ENCODE results near the gene CYP26C1. TPM values are rescaled to one million over a fixed set of nuclear protein-coding genes. Genes with fewer than 3 reads are reported as not detected.
A peak's percentile ranks its signal among the peaks of the same experiment; 100 is the strongest.

Gene CYP26C1
- total and polyA plus RNA-seq, 2 of the 13 experiments (the other 11 are each of a cell fraction or from before 2014, with no cell fraction given), result 0.02 TPM; not detected in 1

- CTCF ChIA-PET (ENCODE audit: low intra/inter-chr PET ratio, low total read pairs), result interaction anchor here (1.0 kb wide), 1 partner anchor 182 kb away, joined by 3 read pairs; no protein-coding TSS in a partner anchor
- H3K27me3 ChIP-seq (ENCODE audit: control insufficient read depth in 1 of 2, insufficient read depth in 2 of 2, low read length in 2 of 2), result no peaks in the 10 kb centered on the region
- TF ChIP-seq, protein P1, sequence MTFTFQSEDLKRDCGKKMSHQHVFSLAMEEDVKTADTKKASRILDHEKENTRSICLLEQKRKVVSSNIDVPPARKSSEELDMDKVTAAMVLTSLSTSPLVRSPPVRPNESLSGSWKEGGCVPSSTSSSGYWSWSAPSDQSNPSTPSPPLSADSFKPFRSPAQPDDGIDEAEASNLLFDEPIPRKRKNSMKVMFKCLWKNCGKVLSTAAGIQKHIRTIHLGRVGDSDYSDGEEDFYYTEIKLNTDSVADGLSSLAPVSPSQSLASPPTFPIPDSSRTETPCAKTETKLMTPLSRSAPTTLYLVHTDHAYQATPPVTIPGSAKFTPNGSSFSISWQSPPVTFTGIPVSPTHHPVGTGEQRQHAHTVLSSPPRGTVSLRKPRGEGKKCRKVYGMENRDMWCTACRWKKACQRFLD (CRISPR knock-in tag; IDR thresholded peaks at IDR 0.05; ENCODE audit: borderline replicate concordance), result no peak
- TF ChIP-seq DBP (CRISPR knock-in tag; IDR thresholded peaks at IDR 0.05; ENCODE audit: not compliant biosample characterization) (no peak), ZNF580 (CRISPR knock-in tag; IDR thresholded peaks at IDR 0.05; ENCODE audit: borderline replicate concordance, low read depth) (no peak), TMF1 (CRISPR knock-in tag; IDR thresholded peaks at IDR 0.05; ENCODE audit: low read depth) (no peak), ZNF770 (CRISPR knock-in tag; IDR thresholded peaks at IDR 0.05) (0 out of 2 replicates have a peak, but pooled peaks have one; percentile 42), HOXD1 (CRISPR knock-in tag; IDR thresholded peaks at IDR 0.05) (peak; percentile 73; the same call in 1 of the 2 replicates), NR0B2 (CRISPR knock-in tag; IDR thresholded peaks at IDR 0.05) (no peak), TBX2 (CRISPR knock-in tag; IDR thresholded peaks at IDR 0.05; ENCODE audit: borderline replicate concordance) (peak; percentile 74), ZNF33B (CRISPR knock-in tag; IDR thresholded peaks at IDR 0.05) (no peak), NFYB (CRISPR knock-in tag; IDR thresholded peaks at IDR 0.05) (no peak), ZNF841 (CRISPR knock-in tag; IDR thresholded peaks at IDR 0.05; ENCODE audit: borderline replicate concordance) (no peak), ZNF512 (CRISPR knock-in tag; IDR thresholded peaks at IDR 0.05) (no peak), GATAD2A (CRISPR knock-in tag; IDR thresholded peaks at IDR 0.05) (peak; percentile 95), RFX1 (IDR thresholded peaks at IDR 0.05) (no peak), ZBTB38 (CRISPR knock-in tag; IDR thresholded peaks at IDR 0.05) (no peak), NPAS2 (CRISPR knock-in tag; IDR thresholded peaks at IDR 0.05; ENCODE audit: borderline replicate concordance) (no peak), HOXA7 (CRISPR knock-in tag; IDR thresholded peaks at IDR 0.05) (no peak), CREM (IDR thresholded peaks at IDR 0.05) (peak; percentile 88), CREM (CRISPR knock-in tag; IDR thresholded peaks at IDR 0.05) (no peak), HHEX (CRISPR knock-in tag; IDR thresholded peaks at IDR 0.05) (peak; percentile 92)
Observed at GRCh38 chr10:93106631-93107072, 46.1 kb downstream of the CYP26C1 start.

More at GRCh38 chr10:93106631-93107072, 46.1 kb downstream of the CYP26C1 start:
- no peaks in the 10 kb centered on the region for H4K20me1 ChIP-seq (ENCODE audit: insufficient read depth, low read length)
- no peak overlapping the region for H2AFZ ChIP-seq (ENCODE audit: low read length)
- peak overlapping the region; percentile 64 for H3K4me2 ChIP-seq (ENCODE audit: low read depth, low read length)
- no peak overlapping the region for H3K9ac ChIP-seq (ENCODE audit: insufficient read depth, low read depth, low read length)
- peaks cover 27% of the 10 kb centered on the region for H3K4me1 ChIP-seq (ENCODE audit: insufficient read depth, low read length)
- in situ Hi-C loops (cut with HindIII; ENCODE audit: extremely low pct_ligation_motif_present, low pct_unique_long_range_greater_than_20kb), result no loop called here
- no CpG with 5 or more reads among the region's 2 CpGs for WGBS (ENCODE audit: low lambda C conversion rate)
- peak; percentile 95 for DNase-seq (ENCODE audit: low spot score)
- POLR2A ChIA-PET, result interaction anchor here (0.8 kb wide), 1 partner anchor 9 kb away, joined by 3 read pairs; no protein-coding TSS in a partner anchor
- FAIRE-seq, result peak; percentile 94
- peak; percentile 100 for ATAC-seq
- intact Hi-C loops (cut with micrococcal nuclease; ENCODE audit: unreplicated experiment), result no loop called here
- H3K27ac ChIP-seq (ENCODE audit: extremely low read length, insufficient read depth, low read length), result peak overlapping the region; percentile 53
- H3K36me3 ChIP-seq (replicated peaks in 1 of 2; ENCODE audit: control insufficient read depth in 1 of 2, insufficient read depth in 2 of 2, low read length in 2 of 2), result no peaks in the 10 kb centered on the region
- H3K9me3 ChIP-seq (ENCODE audit: low read length), result no peaks in the 10 kb centered on the region
- H3K79me2 ChIP-seq (ENCODE audit: insufficient read depth, low read length), result no peaks in the 10 kb centered on the region
- no TSS peak for BruUV-seq (replicated peaks)
- H3K4me3 ChIP-seq (replicated peaks in 1 of 3; ENCODE audit: insufficient read depth in 1 of 3, low read depth in 2 of 3, low read length in 3 of 3), result peak overlapping the region in 1 of 3 experiments; percentile 20; a peak in 1 of 6 replicates
